GM23338 (cell line): ENCODE results near the gene RPLP2. TPM values are rescaled to one million over a fixed set of nuclear protein-coding genes. Genes with fewer than 3 reads are reported as not detected.
A peak's percentile ranks its signal among the peaks of the same experiment; 100 is the strongest.

Experiments
- ATAC-seq: fragments of 200-7000 bp; cut with Tn5 transposase; 3 replicates; pipeline ENCODE4 v1.9.1; 2020
- DNase-seq: peaks from one replicate; pipeline ENCODE4 v3.0.0-alpha.2; 2015; ENCODE audit warnings: low spot score
- H2AFZ ChIP-seq: fragments of 200-600 bp; sonication (generic); 2 replicates; pipeline ENCODE4 v1.8.0; 2016; ENCODE audit warnings: antibody characterized with exemption, mild to moderate bottlenecking, moderate library complexity
- H3F3A ChIP-seq: fragments of 200-600 bp; sonication (generic); replicated peaks from 2 replicates; pipeline ENCODE4 v1.8.0; 2017; ENCODE audit warnings: antibody characterized with exemption, mixed run types, low read depth
- H3K27ac ChIP-seq: fragments of 200-600 bp; sonication (generic); 2 replicates; pipeline ENCODE4 v1.6.1; 2016; ENCODE audit warnings: low read depth
- H3K27me3 ChIP-seq: fragments of 200-600 bp; sonication (generic); 2 replicates; pipeline ENCODE4 v1.8.0; 2016; ENCODE audit warnings: mild to moderate bottlenecking, mixed run types, moderate library complexity; ENCODE audit not compliant: insufficient read depth
- H3K36me3 ChIP-seq: fragments of 200-600 bp; sonication (generic); 2 replicates; pipeline ENCODE4 v1.8.0; 2016; ENCODE audit warnings: mild to moderate bottlenecking; ENCODE audit not compliant: insufficient read depth
- H3K4me1 ChIP-seq: fragments of 200-600 bp; sonication (generic); 2 replicates; pipeline ENCODE4 v1.8.0; 2016; ENCODE audit warnings: mild to moderate bottlenecking, moderate library complexity; ENCODE audit not compliant: insufficient read depth
- H3K4me2 ChIP-seq: fragments of 200-600 bp; sonication (generic); 2 replicates; pipeline ENCODE4 v1.7.1; 2017; ENCODE audit warnings: mixed run types
- H3K4me3 ChIP-seq: fragments of 200-600 bp; sonication (generic); 2 replicates; pipeline ENCODE4 v1.6.1; 2016; ENCODE audit warnings: mixed run types
- H3K79me2 ChIP-seq: fragments of 200-600 bp; sonication (generic); replicated peaks from 2 replicates; pipeline ENCODE4 v1.8.0; 2017; ENCODE audit warnings: mild to moderate bottlenecking; ENCODE audit not compliant: insufficient read depth
- H3K9me2 ChIP-seq: fragments of 200-600 bp; sonication (generic); 2 replicates; pipeline ENCODE4 v1.8.0; 2017; ENCODE audit not compliant: insufficient read depth
- H4K20me1 ChIP-seq: fragments of 200-600 bp; sonication (generic); replicated peaks from 2 replicates; pipeline ENCODE4 v1.8.0; 2017; ENCODE audit warnings: mild to moderate bottlenecking; ENCODE audit not compliant: insufficient read depth
- H3K27ac Mint-ChIP-seq: 2 replicates; pipeline ENCODE4 v1.8.0; 2020; ENCODE audit warnings: inconsistent platforms, mild to moderate bottlenecking, moderate library complexity, mixed read lengths
- H3K27me3 Mint-ChIP-seq: 3 replicates; pipeline ENCODE4 v1.8.0; 2022; ENCODE audit warnings: low read depth, mild to moderate bottlenecking, moderate library complexity, mixed read lengths, inconsistent platforms; ENCODE audit not compliant: insufficient read depth, poor library complexity
- H3K36me3 Mint-ChIP-seq: 3 replicates; pipeline ENCODE4 v1.8.0; 2021; ENCODE audit warnings: low read depth, mild to moderate bottlenecking, inconsistent platforms, moderate library complexity, mixed read lengths
- H3K4me1 Mint-ChIP-seq: 3 replicates; pipeline ENCODE4 v1.8.0; 2020; ENCODE audit warnings: mild to moderate bottlenecking, inconsistent platforms, mixed read lengths
- H3K4me3 Mint-ChIP-seq: 3 replicates; pipeline ENCODE4 v1.8.0; 2021; ENCODE audit warnings: moderate library complexity, mild to moderate bottlenecking, inconsistent platforms, mixed read lengths
- H3K9me3 Mint-ChIP-seq: 3 replicates; pipeline ENCODE4 v1.8.0; 2020; ENCODE audit warnings: moderate library complexity, mild to moderate bottlenecking, inconsistent platforms, mixed read lengths
- CREB1 ChIP-seq: fragments of 250-450 bp; sonication (Bioruptor Pico); IDR thresholded peaks from 2 replicates; pipeline ENCODE4 v1.5.0; 2020; ENCODE audit warnings: low read depth, mild to moderate bottlenecking, moderate library complexity
- CTCF ChIP-seq, 2 experiments: fragments of 200-600 bp in 1 of 2; sonication (generic) in 1 of 2; conservative IDR thresholded peaks; 2 replicates each; pipeline versions ENCODE4 v1.5.1 to v1.6.1; 2016 to 2017; ENCODE audit warnings: antibody characterized with exemption in 2 of 2, low read depth in 2 of 2, mild to moderate bottlenecking in 2 of 2, moderate library complexity in 1 of 2
- EZH2 ChIP-seq: fragments of 200-600 bp; sonication (generic); IDR thresholded peaks from one replicate; pipeline ENCODE4 v1.8.0; 2017; ENCODE audit warnings: antibody characterized with exemption, mild to moderate bottlenecking, low read depth; ENCODE audit not compliant: unreplicated experiment
- NANOG ChIP-seq: IDR thresholded peaks from 2 replicates; pipeline ENCODE4 v1.6.1; 2016; ENCODE audit warnings: antibody characterized with exemption, borderline replicate concordance
- POLR2AphosphoS5 ChIP-seq: IDR thresholded peaks from 2 replicates; pipeline ENCODE4 v1.6.1; 2016; ENCODE audit warnings: antibody characterized with exemption, low read depth
- STAT1 ChIP-seq: IDR thresholded peaks from one replicate; pipeline ENCODE4 v1.6.1; 2016; ENCODE audit warnings: antibody characterized with exemption; ENCODE audit not compliant: unreplicated experiment
- polyA plus RNA-seq: library from polyadenylated mRNA; unstranded; fragments of >200 nt; fragmentation: Nextera tagmentation; extraction: Ambion mirVana; gene quantifications from 2 replicates; pipeline ENCODE4 v1.2.1, GENCODE V29; 2016
- total RNA-seq: library from RNA; depleted of rRNA; stranded (reverse); fragments of >200 nt; shearing (Covaris generic); gene quantifications from 2 replicates; pipeline ENCODE4 v1.2.3, GENCODE V29; 2014
- TF ChIP-seq, protein P1 (sequence below): IDR thresholded peaks from one replicate; pipeline ENCODE4 v1.6.1; 2018; ENCODE audit warnings: antibody characterized with exemption; ENCODE audit not compliant: unreplicated experiment

Gene RPLP2
- total and polyA plus RNA-seq, 2 experiments from 2014 or later: 518 to 1,782 TPM

DNA sequence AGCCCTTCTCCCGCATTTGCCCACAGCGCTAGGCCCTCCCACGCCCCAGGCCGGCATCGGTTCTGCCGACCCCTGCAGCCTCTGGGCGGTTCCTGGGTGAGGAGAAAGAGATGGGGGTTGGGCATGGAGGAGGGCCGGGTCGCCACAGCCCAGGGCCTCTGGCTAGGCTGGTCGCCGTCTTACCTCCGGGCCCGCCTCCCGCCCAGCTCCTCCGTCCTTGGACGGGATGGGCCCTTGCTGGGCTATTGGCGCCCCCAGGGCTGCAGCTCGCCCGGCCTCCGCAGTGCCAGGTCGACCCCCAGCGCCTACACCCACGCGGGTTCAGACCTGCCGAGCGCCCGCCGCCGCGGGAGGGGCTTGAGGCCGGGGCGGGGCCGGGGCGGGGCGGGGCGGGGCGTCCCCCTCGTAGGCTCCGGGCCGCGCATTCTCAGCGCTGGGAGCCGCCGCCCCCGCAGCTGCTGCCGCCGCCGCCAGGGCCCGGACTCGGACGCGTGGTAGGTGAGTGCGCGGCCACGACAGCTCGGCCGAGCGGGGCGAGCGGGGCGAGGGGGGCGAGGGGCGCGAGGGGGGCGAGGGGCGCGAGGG lies 22.9 kb downstream of the RPLP2 start, which contains the start of gene CD151:
Gene CD151, plus strand, starts transcription at position 424 of the 585 bp plus-strand sequence. CDS start 3,118 bp downstream, outside the sequence.
- peak within 1 kb of the TSS; percentile 73 for H3K4me3 Mint-ChIP-seq
- Histone ChIP-seq H3K4me1 (peaks cover 34% of the 10 kb centered on the region), H2AFZ (no peak within 1 kb of the TSS), H3K36me3 (no peaks in the 10 kb centered on the region), H3K27me3 (peaks cover 28% of the 10 kb centered on the region), H3F3A (peaks cover 26% of the 10 kb centered on the region), H3K4me2 (peak within 1 kb of the TSS; percentile 98), H3K27ac (no peak within 1 kb of the TSS), H3K4me3 (peak within 1 kb of the TSS; percentile 89), H4K20me1 (peaks cover 14% of the 10 kb centered on the region; the same call in 1 of the 2 replicates), H3K9me2 (no peaks in the 10 kb centered on the region), H3K79me2 (0 out of 2 replicates have a peak, but pooled peaks cover 5% of the 10 kb centered on the region)
- peaks cover 42% of the 10 kb centered on the region for H3K4me1 Mint-ChIP-seq
- H3K27ac Mint-ChIP-seq: no peak within 1 kb of the TSS
- H3K36me3 Mint-ChIP-seq: peaks cover 3% of the 10 kb centered on the region; the same call in 2 of the 3 replicates
- peak; percentile 82 for DNase-seq
- peaks cover 56% of the 10 kb centered on the region for H3K27me3 Mint-ChIP-seq
- TF ChIP-seq, protein P1, sequence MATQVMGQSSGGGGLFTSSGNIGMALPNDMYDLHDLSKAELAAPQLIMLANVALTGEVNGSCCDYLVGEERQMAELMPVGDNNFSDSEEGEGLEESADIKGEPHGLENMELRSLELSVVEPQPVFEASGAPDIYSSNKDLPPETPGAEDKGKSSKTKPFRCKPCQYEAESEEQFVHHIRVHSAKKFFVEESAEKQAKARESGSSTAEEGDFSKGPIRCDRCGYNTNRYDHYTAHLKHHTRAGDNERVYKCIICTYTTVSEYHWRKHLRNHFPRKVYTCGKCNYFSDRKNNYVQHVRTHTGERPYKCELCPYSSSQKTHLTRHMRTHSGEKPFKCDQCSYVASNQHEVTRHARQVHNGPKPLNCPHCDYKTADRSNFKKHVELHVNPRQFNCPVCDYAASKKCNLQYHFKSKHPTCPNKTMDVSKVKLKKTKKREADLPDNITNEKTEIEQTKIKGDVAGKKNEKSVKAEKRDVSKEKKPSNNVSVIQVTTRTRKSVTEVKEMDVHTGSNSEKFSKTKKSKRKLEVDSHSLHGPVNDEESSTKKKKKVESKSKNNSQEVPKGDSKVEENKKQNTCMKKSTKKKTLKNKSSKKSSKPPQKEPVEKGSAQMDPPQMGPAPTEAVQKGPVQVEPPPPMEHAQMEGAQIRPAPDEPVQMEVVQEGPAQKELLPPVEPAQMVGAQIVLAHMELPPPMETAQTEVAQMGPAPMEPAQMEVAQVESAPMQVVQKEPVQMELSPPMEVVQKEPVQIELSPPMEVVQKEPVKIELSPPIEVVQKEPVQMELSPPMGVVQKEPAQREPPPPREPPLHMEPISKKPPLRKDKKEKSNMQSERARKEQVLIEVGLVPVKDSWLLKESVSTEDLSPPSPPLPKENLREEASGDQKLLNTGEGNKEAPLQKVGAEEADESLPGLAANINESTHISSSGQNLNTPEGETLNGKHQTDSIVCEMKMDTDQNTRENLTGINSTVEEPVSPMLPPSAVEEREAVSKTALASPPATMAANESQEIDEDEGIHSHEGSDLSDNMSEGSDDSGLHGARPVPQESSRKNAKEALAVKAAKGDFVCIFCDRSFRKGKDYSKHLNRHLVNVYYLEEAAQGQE: no peak
- TF ChIP-seq CTCF (conservative IDR thresholded peaks at IDR 0.05; ENCODE audit: low read depth in 2 of 2) (0 out of 4 replicates have a peak, but pooled peaks of 1 of the 2 experiments have one; percentile 0), STAT1 (no peak), EZH2 (no peak), POLR2AphosphoS5 (peak; percentile 6; the same call in 1 of the 2 replicates)
- peak; percentile 22 for ATAC-seq
- H3K9me3 Mint-ChIP-seq: no peaks in the 10 kb centered on the region; the same call in 2 of the 3 replicates

DNA sequence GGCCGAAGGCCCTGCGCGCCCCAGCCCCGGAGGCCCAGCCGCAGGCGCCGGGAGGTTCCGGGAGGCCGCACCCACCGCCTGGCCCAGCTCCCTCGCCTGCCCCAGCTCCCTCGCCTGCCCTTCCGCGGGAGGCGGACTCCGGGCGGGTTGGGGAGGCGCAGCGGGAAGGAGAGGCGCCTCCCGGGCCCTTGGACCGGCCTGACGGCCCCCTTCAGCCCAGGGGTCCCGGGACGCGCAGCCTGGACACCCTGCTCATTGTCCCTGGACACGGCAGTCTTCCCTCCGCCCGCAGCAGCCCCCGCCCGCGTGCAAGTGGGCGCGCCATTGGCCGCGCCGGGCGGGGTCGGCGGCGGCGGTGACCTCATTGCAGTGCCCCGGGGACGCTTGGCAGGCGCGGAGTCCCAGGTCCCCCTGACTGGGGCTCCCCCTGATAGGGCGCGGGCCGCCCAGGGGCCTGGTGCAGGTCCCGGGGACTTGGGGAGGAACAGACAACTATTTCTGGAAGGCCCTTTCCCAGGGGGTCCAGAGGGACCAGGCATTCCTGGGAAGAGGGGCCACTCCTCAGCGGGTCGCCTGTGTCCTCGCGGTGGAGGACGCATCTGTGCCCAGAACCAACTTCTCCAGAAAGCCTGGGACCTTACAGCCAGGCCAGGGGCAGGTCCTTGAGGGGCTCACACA lies 23.5 kb downstream of the RPLP2 start:
- H3K79me2 ChIP-seq: 0 out of 2 replicates have a peak, but pooled peaks cover 5% of the 10 kb centered on the region
- no peaks in the 10 kb centered on the region for H3K36me3 ChIP-seq
- H3K4me2 ChIP-seq: peak overlapping the region; percentile 93
- H3K36me3 Mint-ChIP-seq: peaks cover 7% of the 10 kb centered on the region; the same call in 2 of the 3 replicates
- peaks cover 28% of the 10 kb centered on the region for H3K4me1 ChIP-seq
- ATAC-seq (no peak), DNase-seq (peak; percentile 64)
- H3K27me3 Mint-ChIP-seq: peaks cover 50% of the 10 kb centered on the region
- H3K27ac ChIP-seq: no peak overlapping the region
- H3K27ac Mint-ChIP-seq: no peak overlapping the region
- peaks cover 28% of the 10 kb centered on the region for H3K27me3 ChIP-seq
- no peaks in the 10 kb centered on the region for H3K9me3 Mint-ChIP-seq
- peaks cover 35% of the 10 kb centered on the region for H3K4me1 Mint-ChIP-seq
- H4K20me1 ChIP-seq: peaks cover 14% of the 10 kb centered on the region; the same call in 1 of the 2 replicates
- H3K9me2 ChIP-seq: no peaks in the 10 kb centered on the region
- H3K4me3 Mint-ChIP-seq: peak overlapping the region; percentile 73
- H2AFZ ChIP-seq: no peak overlapping the region
- peak overlapping the region; percentile 89 for H3K4me3 ChIP-seq
- peaks cover 26% of the 10 kb centered on the region for H3F3A ChIP-seq
- TF ChIP-seq STAT1 (no peak), NANOG (no peak), CREB1 (CRISPR knock-in tag) (no peak)
- TF ChIP-seq, protein P1: no peak
